GM12878 (cell line): ENCODE data around the gene PLK2. TPM values are rescaled to one million over a fixed set of nuclear protein-coding genes. Genes with fewer than 3 reads are reported as not detected.
A peak's percentile ranks its signal among the peaks of the same experiment; 100 is the strongest.

Source experiments
- ATAC-seq: fragments of 200-7000 bp; cut with Tn5 transposase; 3 replicates; pipeline ENCODE4 v1.9.1; 2020; ENCODE audit warnings: mild to moderate bottlenecking, moderate library complexity
- BruUV-seq: library from RNA; stranded (reverse); fragments of 400-500 nt; replicated peaks from 2 replicates; lab custom pipeline; 2021; lab: Mats Ljungman, UMichigan
- CTCF ChIA-PET: fragments of 300-600 bp; sonication (Branson Sonifier 250); formaldehyde crosslinking; extraction: SDS; loops from one replicate; lab custom pipeline; 2021; ENCODE audit warnings: inconsistent platforms; lab: Yijun Ruan, JAX
- POLR2A ChIA-PET: fragments of 350-600 bp; formaldehyde crosslinking; extraction: SDS; loops from one replicate; lab custom pipeline; 2021; ENCODE audit warnings: inconsistent platforms; lab: Charles Lee
- RAD21 ChIA-PET: fragments of 300-600 bp; sonication (Branson Sonifier 250); formaldehyde crosslinking; loops from one replicate; lab custom pipeline; 2023; ENCODE audit warnings: antibody characterized with exemption; ENCODE audit not compliant: unreplicated experiment; lab: Charles Lee
- SMC1A ChIA-PET: fragments of 300-600 bp; sonication (Branson Sonifier 250); formaldehyde crosslinking; loops from one replicate; lab custom pipeline; 2023; ENCODE audit not compliant: unreplicated experiment, uncharacterized antibody; lab: Charles Lee
- DNase-seq: peaks from one replicate; pipeline ENCODE4 v3.0.0-alpha.2; 2011; ENCODE audit warnings: low read depth, low spot score
- FAIRE-seq: peaks from 3 replicates; lab custom pipeline; 2011; peaks lifted over from hg19 to GRCh38; lab: Jason Lieb, UNC
- H2AFZ ChIP-seq: 2 replicates; pipeline ENCODE4 v1.6.0; 2011; ENCODE audit warnings: low read depth, low read length, control low read depth; ENCODE audit not compliant: control insufficient read depth
- H3K27ac ChIP-seq: 2 replicates; pipeline ENCODE4 v1.5.1; 2011; ENCODE audit warnings: control low read depth; ENCODE audit not compliant: control insufficient read depth, insufficient read depth
- H3K27me3 ChIP-seq, 2 experiments: replicated peaks in 1 of 2; 2 replicates each; pipeline versions ENCODE4 v1.6.0 to v1.6.1; 2011; ENCODE audit warnings: low read length in 1 of 2; ENCODE audit not compliant: control insufficient read depth in 2 of 2, insufficient read depth in 2 of 2
- H3K36me3 ChIP-seq, 2 experiments: 2 replicates each; pipeline ENCODE4 v1.5.1; 2011; ENCODE audit warnings: low read length in 1 of 2; ENCODE audit not compliant: control insufficient read depth in 2 of 2, insufficient read depth in 2 of 2
- H3K4me1 ChIP-seq: 2 replicates; pipeline ENCODE4 v1.6.1; 2011; ENCODE audit warnings: mild to moderate bottlenecking, low read length, moderate library complexity, mixed read lengths; ENCODE audit not compliant: control insufficient read depth, insufficient read depth
- H3K4me2 ChIP-seq: 2 replicates; pipeline ENCODE4 v1.6.0; 2011; ENCODE audit warnings: control low read depth; ENCODE audit not compliant: control insufficient read depth, insufficient read depth
- H3K4me3 ChIP-seq: fragments of 200-600 bp; sonication (generic); 2 replicates; pipeline ENCODE4 v1.5.1; 2016
- H3K79me2 ChIP-seq: 2 replicates; pipeline ENCODE4 v1.6.0; 2011; ENCODE audit warnings: low read length; ENCODE audit not compliant: control insufficient read depth, insufficient read depth
- H3K9ac ChIP-seq: 2 replicates; pipeline ENCODE4 v1.8.0; 2011; ENCODE audit warnings: low read length, control low read depth, mixed read lengths; ENCODE audit not compliant: control insufficient read depth, insufficient read depth
- H3K9me3 ChIP-seq: replicated peaks from 3 replicates; pipeline ENCODE4 v1.5.1; 2011; ENCODE audit warnings: mild to moderate bottlenecking, low read length; ENCODE audit not compliant: control insufficient read depth, insufficient read depth
- H4K20me1 ChIP-seq: 2 replicates; pipeline ENCODE4 v1.6.0; 2011; ENCODE audit not compliant: control insufficient read depth, insufficient read depth
- BACH1 ChIP-seq: fragments of 450-650 bp; IDR thresholded peaks from 2 replicates; pipeline ENCODE4 v1.6.1; 2017; ENCODE audit warnings: mild to moderate bottlenecking, borderline replicate concordance
- BHLHE40 ChIP-seq, 2 experiments: fragments of 450-650 bp in 1 of 2; IDR thresholded peaks; 2 replicates each; pipeline ENCODE4 v1.6.1; 2011 to 2017; ENCODE audit warnings: low read depth in 2 of 2, borderline replicate concordance in 1 of 2, improper control_type of control experiment in 1 of 2, low read length in 1 of 2, mild to moderate bottlenecking in 1 of 2
- CEBPB ChIP-seq, 2 experiments: fragments of 150-350 bp in 1 of 2; IDR thresholded peaks; 2 replicates each; pipeline ENCODE4 v1.6.1; 2012 to 2014; ENCODE audit warnings: low read depth in 2 of 2, low read length in 2 of 2, borderline replicate concordance in 1 of 2, inconsistent platforms in 1 of 2
- CREB1 ChIP-seq: IDR thresholded peaks from 2 replicates; pipeline ENCODE4 v1.6.1; 2012; ENCODE audit warnings: low read depth, mild to moderate bottlenecking, inconsistent platforms
- CREM ChIP-seq: IDR thresholded peaks from 2 replicates; pipeline ENCODE4 v1.6.1; 2014; ENCODE audit warnings: antibody characterized with exemption, low read depth
- DPF2 ChIP-seq: fragments of 450-650 bp; IDR thresholded peaks from 2 replicates; pipeline ENCODE4 v1.6.1; 2017; ENCODE audit warnings: mild to moderate bottlenecking
- E2F4 ChIP-seq: IDR thresholded peaks from 2 replicates; pipeline ENCODE4 v1.6.1; 2012; ENCODE audit warnings: low read depth, low read length, improper control_type of control experiment
- HDAC6 ChIP-seq: fragments of 200-600 bp; sonication (generic); IDR thresholded peaks from one replicate; pipeline ENCODE4 v1.8.0; 2017; ENCODE audit warnings: antibody characterized with exemption; ENCODE audit not compliant: unreplicated experiment
- PKNOX1 ChIP-seq: fragments of 450-650 bp; IDR thresholded peaks from 2 replicates; pipeline ENCODE4 v1.6.1; 2016; ENCODE audit warnings: mild to moderate bottlenecking
- RFX5 ChIP-seq: IDR thresholded peaks from 2 replicates; pipeline ENCODE4 v1.6.1; 2011; ENCODE audit warnings: low read depth, low read length, improper control_type of control experiment
- ZBTB33 ChIP-seq: fragments of 450-650 bp; IDR thresholded peaks from 2 replicates; pipeline ENCODE4 v1.6.1; 2017; ENCODE audit warnings: mild to moderate bottlenecking
- ZNF622 ChIP-seq: fragments of 450-650 bp; IDR thresholded peaks from 2 replicates; pipeline ENCODE4 v1.6.1; 2017; ENCODE audit warnings: mild to moderate bottlenecking, inconsistent platforms
- WGBS: methylation state at CpG from one replicate; pipeline ENCODE4 v1.1.6; 2016; ENCODE audit warnings: low lambda C conversion rate; ENCODE audit not compliant: insufficient replicate concordance, insufficient coverage; ENCODE audit errors: missing lambda C conversion rate; 5-methylcytosine and 5-hydroxymethylcytosine counted together
- in situ Hi-C: fragments of 300-500 bp; cut with MboI; formaldehyde crosslinking; loops from 9 replicates; pipeline ENCODE4 v1.14.3; 2018; ENCODE audit warnings: mixed read lengths
- intact Hi-C: fragments of 100-400 bp; cut with micrococcal nuclease; formaldehyde crosslinking; loops from one replicate; pipeline ENCODE4 v1.14.2; 2022; ENCODE audit not compliant: unreplicated experiment
- polyA plus RNA-seq, 11 experiments: library from polyadenylated mRNA; depleted of rRNA in 4 of 11; unstranded in 6 of 11; stranded (reverse) in 5 of 11; fragments of >200 nt; fragmentation: Nextera tagmentation in 4 of 11; fragmentation: Illumina TruSeq in 1 of 11; extraction: Ambion mirVana in 4 of 11; extraction: Trizol in 1 of 11; gene quantifications; 1 replicate in 1 of 11; 2 replicates in 10 of 11; pipeline versions ENCODE4 v1.2.1 to v1.2.3, GENCODE V29; 2011 to 2016; ENCODE audit warnings: inconsistent platforms in 2 of 11, missing spikeins in 2 of 11, low read depth in 1 of 11
- total RNA-seq, 4 experiments: library from RNA; depleted of rRNA in 3 of 4; stranded (reverse); fragments of >200 nt in 3 of 4; fragmentation: Illumina TruSeq in 1 of 4; extraction: Trizol in 1 of 4; gene quantifications; 2 replicates each; pipeline versions ENCODE4 v1.2.1 to v1.2.3, GENCODE V29; 2013 to 2021

The PLK2 gene
- total and polyA plus RNA-seq, 10 of the 15 experiments (the other 5 are each of a cell fraction or from before 2014, with no cell fraction given) = 0.07 to 3.9 (median 0.52) TPM

DNA sequence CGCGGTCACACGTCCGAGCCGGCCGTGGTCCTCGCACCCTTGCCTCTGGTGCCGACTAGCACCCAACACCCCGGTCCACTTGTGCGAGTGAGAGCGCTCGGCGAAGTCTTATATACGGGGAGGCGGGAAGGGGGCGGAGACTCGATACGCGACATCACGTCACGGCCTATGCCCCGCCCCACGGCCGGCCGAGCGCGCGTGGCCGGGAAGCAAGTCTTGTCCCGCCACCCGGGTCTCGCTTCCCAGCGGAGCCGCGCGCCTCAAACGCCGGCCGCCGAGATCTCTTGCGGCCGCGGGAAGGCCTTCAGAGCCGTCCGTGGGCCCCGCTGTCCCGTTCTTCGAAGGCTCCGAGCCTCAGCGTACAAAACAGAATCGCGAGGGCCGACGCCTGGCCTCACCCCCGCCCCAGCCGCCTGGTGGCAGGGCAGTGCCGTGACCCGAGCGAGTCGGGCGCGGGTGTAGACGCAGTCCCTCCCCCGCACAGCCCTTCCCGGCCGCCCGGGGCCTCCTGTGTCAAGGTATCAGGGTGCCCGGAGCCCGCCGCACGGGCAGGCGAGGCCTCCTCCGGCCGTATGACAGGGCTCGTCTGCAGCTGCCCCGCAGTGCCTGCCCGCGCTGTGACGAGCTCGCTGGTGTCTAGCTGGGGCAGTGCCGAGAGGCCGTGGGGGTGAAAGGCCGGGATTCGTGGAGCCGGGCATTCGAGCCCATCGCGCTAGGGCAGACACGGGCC is at the start of gene PLK2 (continued):
- TF ChIP-seq BHLHE40 (IDR thresholded peaks at IDR 0.05; ENCODE audit: borderline replicate concordance in 1 of 2, low read depth in 2 of 2, low read length in 1 of 2) (0 out of 4 replicates have a peak, but pooled peaks of 1 of the 2 experiments have one; percentile 13), CREB1 (peak; percentile 86), CEBPB (IDR thresholded peaks at IDR 0.05; ENCODE audit: borderline replicate concordance in 1 of 2, low read depth in 2 of 2, low read length in 2 of 2) (no peak), CREM (peak; percentile 56)

DNA sequence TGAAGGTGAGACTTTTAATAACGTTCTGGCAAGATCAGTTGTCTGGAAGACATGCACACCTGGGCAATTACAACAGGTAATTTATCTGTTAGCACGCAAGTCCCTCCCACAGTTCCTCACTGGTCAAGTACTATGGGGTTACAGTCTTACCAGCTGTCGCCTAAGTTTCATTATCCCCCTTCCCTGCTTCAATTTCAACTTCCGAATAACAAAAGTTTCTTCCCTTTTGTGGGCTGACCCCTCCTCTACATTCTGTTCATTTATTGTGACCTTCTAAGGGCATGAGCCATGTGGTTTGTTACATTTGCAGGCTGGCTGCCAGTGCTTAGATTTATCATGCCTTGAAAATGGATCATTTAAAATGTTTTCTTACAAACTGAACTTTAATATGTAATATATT is 47.8 kb upstream of the PLK2 start:
- in situ Hi-C loops = loop anchor here (10.0 kb wide), 1 partner anchor 337 kb away; no protein-coding TSS in a partner anchor
- WGBS = 70% methylated on average over 4 of the region's 4 CpGs
- TF ChIP-seq PKNOX1 (no peak), DPF2 (no peak), ZNF622 (no peak), CREM (no peak), ZBTB33 (no peak), E2F4 (no peak), BACH1 (no peak), HDAC6 (no peak), RFX5 (no peak)

More for the DNA sequence above, 47.8 kb upstream of the PLK2 start:
- ChIA-PET RAD21 (no interaction called here), CTCF (interaction anchor here (0.9 to 1.9 kb wide), 4 partner anchors 9 to 351 kb away, joined by 3 to 6 read pairs (median 4); no protein-coding TSS in a partner anchor), SMC1A (interaction anchor here (1.3 to 2.4 kb wide), 2 partner anchors 9 to 16 kb away, joined by 3 to 5 read pairs; no protein-coding TSS in a partner anchor), POLR2A (no interaction called here)
- H3K4me3 ChIP-seq = no peak overlapping the region
- BruUV-seq = no TSS peak
- ATAC-seq (no peak), DNase-seq (no peak), FAIRE-seq (no peak)
- no peaks in the 10 kb centered on the region for H3K27me3 ChIP-seq
- H4K20me1 ChIP-seq = no peaks in the 10 kb centered on the region
- no peak overlapping the region for H2AFZ ChIP-seq
- no peak overlapping the region for H3K4me2 ChIP-seq
- H3K9ac ChIP-seq = no peak overlapping the region
- intact Hi-C loops = no loop called here
- no peaks in the 10 kb centered on the region for H3K36me3 ChIP-seq
- H3K27ac ChIP-seq = no peak overlapping the region
- H3K4me1 ChIP-seq = peaks cover 5% of the 10 kb centered on the region
- H3K9me3 ChIP-seq = no peaks in the 10 kb centered on the region
- H3K79me2 ChIP-seq = no peaks in the 10 kb centered on the region
